ENCODE measurements around the gene PHLDB1.

The PHLDB1 gene

DNA sequence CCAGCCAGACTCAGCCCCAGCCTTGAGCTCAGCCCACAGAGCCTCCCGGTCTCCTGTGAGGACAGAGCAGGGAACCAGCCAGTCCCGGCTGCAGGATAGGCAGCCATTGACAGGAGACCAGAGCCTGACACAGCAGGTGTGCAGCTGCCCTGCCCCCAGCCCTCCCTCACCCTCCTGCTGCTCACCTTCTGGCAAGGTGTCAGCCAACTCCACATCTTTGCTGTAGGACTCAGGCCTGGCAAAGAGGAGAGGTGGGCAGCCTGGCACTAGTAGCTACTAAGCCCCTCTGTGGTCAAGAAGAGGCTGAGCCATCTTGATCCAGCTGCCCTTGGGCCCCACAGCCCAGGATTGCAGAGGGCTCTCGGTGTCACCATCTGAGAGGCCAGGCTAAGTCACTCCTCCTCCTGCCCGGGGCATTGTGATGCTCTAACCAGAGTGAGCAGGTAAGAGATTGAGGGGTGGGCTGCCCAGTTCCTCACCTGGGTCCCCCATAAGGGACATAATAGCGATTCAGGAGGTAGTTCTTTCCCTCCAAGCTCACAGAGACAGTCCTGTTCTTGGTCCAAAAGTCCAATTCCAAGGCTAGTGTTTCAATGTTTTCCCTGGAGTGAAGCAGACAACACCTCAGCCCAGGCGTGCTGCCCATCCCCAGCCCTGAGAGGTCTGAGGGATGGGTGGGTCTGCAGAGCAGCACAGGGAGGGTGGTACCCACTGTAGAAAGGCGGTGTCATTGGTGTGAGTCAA lies 53.4 kb downstream of the PHLDB1 start:
- Histone ChIP-seq H3K27me3 (ENCODE audit: insufficient read depth, poor library complexity, severe bottlenecking) (peaks cover 2% of the 10 kb centered on the region), H3K27ac (replicated peaks) (no peak overlapping the region), H3K4me3 (replicated peaks; ENCODE audit: insufficient read depth, low read length) (no peak overlapping the region)
- no peak for DNase-seq (ENCODE audit: low read depth in 1 of 2, low spot score in 1 of 2)
- TF ChIP-seq GABPA (IDR thresholded peaks at IDR 0.05; ENCODE audit: low read depth): no peak
- TF ChIP-seq, protein P1, sequence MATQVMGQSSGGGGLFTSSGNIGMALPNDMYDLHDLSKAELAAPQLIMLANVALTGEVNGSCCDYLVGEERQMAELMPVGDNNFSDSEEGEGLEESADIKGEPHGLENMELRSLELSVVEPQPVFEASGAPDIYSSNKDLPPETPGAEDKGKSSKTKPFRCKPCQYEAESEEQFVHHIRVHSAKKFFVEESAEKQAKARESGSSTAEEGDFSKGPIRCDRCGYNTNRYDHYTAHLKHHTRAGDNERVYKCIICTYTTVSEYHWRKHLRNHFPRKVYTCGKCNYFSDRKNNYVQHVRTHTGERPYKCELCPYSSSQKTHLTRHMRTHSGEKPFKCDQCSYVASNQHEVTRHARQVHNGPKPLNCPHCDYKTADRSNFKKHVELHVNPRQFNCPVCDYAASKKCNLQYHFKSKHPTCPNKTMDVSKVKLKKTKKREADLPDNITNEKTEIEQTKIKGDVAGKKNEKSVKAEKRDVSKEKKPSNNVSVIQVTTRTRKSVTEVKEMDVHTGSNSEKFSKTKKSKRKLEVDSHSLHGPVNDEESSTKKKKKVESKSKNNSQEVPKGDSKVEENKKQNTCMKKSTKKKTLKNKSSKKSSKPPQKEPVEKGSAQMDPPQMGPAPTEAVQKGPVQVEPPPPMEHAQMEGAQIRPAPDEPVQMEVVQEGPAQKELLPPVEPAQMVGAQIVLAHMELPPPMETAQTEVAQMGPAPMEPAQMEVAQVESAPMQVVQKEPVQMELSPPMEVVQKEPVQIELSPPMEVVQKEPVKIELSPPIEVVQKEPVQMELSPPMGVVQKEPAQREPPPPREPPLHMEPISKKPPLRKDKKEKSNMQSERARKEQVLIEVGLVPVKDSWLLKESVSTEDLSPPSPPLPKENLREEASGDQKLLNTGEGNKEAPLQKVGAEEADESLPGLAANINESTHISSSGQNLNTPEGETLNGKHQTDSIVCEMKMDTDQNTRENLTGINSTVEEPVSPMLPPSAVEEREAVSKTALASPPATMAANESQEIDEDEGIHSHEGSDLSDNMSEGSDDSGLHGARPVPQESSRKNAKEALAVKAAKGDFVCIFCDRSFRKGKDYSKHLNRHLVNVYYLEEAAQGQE (IDR thresholded peaks at IDR 0.05; ENCODE audit: insufficient replicate concordance, low read depth): no peak
- TF ChIP-seq SPI1 (IDR thresholded peaks at IDR 0.05; ENCODE audit: borderline replicate concordance, low read depth): no peak
- TF ChIP-seq POLR2AphosphoS5 (IDR thresholded peaks at IDR 0.05; ENCODE audit: low read depth): no peak
- TF ChIP-seq, protein P2, sequence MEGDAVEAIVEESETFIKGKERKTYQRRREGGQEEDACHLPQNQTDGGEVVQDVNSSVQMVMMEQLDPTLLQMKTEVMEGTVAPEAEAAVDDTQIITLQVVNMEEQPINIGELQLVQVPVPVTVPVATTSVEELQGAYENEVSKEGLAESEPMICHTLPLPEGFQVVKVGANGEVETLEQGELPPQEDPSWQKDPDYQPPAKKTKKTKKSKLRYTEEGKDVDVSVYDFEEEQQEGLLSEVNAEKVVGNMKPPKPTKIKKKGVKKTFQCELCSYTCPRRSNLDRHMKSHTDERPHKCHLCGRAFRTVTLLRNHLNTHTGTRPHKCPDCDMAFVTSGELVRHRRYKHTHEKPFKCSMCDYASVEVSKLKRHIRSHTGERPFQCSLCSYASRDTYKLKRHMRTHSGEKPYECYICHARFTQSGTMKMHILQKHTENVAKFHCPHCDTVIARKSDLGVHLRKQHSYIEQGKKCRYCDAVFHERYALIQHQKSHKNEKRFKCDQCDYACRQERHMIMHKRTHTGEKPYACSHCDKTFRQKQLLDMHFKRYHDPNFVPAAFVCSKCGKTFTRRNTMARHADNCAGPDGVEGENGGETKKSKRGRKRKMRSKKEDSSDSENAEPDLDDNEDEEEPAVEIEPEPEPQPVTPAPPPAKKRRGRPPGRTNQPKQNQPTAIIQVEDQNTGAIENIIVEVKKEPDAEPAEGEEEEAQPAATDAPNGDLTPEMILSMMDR (IDR thresholded peaks at IDR 0.05; ENCODE audit: insufficient read depth, low read length): no peak

DNA sequence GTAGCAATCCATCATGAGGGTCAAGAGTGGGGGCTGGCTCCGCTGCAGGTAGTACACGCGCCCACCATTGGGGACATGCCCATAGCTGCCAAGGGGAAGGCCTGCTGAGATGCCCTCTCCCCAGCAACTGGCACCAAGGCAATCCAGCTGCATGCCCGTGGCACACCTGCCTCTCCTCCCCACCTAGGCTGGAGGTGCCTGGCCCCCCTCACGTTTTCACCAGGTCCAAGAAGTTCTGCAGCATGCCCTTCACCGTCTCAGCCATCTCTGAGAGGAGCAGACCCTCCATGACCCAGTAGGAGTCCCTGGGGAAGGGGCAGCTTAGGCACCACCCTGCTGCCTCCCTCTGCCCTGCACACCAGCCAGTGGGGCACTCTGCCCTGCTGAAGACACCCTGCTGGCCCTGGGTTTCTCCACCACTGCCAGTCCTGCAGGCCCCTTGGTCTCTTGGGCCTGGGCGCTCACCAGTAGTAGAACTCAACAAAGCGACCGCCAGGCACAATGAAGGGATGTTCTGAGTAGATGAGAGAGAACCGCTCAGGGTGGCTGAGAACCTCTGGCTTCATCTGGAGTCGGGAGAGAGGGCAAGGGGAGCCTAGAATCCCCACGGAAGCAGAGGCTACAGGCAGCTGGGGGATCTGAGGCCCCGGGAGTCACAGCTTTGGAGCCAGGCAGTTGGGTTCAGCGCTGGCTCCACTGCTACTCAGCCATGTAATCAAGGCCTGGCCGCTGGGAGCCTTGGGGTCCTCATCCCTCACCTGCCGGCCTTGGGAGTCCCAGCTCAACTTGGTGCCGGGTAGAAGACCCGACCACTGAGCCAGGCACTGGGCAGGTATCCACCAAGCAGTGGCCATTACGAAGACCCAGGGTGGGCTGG lies 54.2 kb downstream of the PHLDB1 start:
- no peak for DNase-seq (ENCODE audit: low read depth in 1 of 2, low spot score in 1 of 2)
- Histone ChIP-seq H3K27ac (replicated peaks) (no peak overlapping the region), H3K27me3 (ENCODE audit: insufficient read depth, poor library complexity, severe bottlenecking) (peaks cover 2% of the 10 kb centered on the region), H3K4me3 (replicated peaks; ENCODE audit: insufficient read depth, low read length) (no peak overlapping the region)
- TF ChIP-seq, protein P2 (IDR thresholded peaks at IDR 0.05; ENCODE audit: insufficient read depth, low read length): no peak
- TF ChIP-seq POLR2AphosphoS5 (IDR thresholded peaks at IDR 0.05; ENCODE audit: low read depth) (no peak), SPI1 (IDR thresholded peaks at IDR 0.05; ENCODE audit: borderline replicate concordance, low read depth) (no peak), GABPA (IDR thresholded peaks at IDR 0.05; ENCODE audit: low read depth) (no peak)
- TF ChIP-seq, protein P1 (IDR thresholded peaks at IDR 0.05; ENCODE audit: insufficient replicate concordance, low read depth): no peak

DNA sequence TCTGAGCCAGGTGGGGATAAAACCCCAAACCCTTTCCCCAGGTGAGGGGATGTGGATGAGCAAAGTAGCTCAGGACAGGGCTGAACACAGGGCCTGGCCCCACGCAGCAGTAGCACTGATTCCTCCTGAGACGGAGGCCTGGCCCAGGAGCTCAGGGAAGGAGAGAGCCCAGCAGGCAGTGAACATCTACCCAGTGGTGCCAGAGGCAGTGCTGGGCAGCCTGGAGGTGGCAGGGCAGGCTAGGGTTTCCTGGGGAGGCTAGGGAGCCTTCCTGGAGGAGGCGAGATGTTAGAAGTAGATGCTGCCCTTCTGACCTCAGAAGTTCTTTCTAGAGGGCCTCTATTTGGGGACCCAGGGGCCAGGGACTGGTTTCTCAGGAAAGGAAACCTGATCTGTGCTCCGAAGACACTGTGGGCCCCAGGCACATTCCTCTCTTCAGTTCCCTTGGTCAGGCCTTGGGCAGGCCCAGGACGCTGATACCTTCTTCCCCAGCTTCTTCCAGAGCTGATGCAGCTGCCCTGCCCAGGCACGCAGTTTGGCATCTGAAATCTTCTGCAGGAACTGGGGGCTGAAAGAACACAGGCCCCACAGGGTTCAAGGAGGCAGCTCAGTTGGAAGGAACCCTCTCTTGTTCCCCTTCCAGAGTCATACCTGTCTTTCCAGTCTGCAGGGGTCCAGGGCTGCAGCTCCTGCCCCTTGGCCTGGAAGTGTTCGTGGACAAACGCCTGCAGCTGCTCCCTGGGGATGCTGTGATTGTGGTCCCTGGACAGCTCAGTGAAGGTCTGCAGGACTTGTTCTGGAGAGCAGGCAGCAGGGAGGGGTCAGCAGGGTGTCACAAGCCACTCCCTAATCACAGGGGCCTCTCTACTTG lies 55.2 kb downstream of the PHLDB1 start:
- Histone ChIP-seq H3K4me3 (replicated peaks; ENCODE audit: insufficient read depth, low read length) (no peak overlapping the region), H3K27ac (replicated peaks) (no peak overlapping the region), H3K27me3 (ENCODE audit: insufficient read depth, poor library complexity, severe bottlenecking) (peaks cover 2% of the 10 kb centered on the region)
- TF ChIP-seq, protein P1 (IDR thresholded peaks at IDR 0.05; ENCODE audit: insufficient replicate concordance, low read depth): no peak
- TF ChIP-seq POLR2AphosphoS5 (IDR thresholded peaks at IDR 0.05; ENCODE audit: low read depth) (no peak), SPI1 (IDR thresholded peaks at IDR 0.05; ENCODE audit: borderline replicate concordance, low read depth) (no peak), GABPA (IDR thresholded peaks at IDR 0.05; ENCODE audit: low read depth) (no peak)
- TF ChIP-seq, protein P2 (IDR thresholded peaks at IDR 0.05; ENCODE audit: insufficient read depth, low read length): no peak
- no peak for DNase-seq (ENCODE audit: low read depth in 1 of 2, low spot score in 1 of 2)

Data from HL-60 (cell line).